Lower leg skin (tissue), 4 donors: ENCODE data around the gene DUSP15. TPM values are rescaled to one million over a fixed set of nuclear protein-coding genes. Genes with fewer than 3 reads are reported as not detected.

ENCODE experiments used
- DNase-seq, 2 donors: peaks; one replicate each; pipeline ENCODE4 v3.0.0-alpha.2; 2019; ENCODE audit warnings: low spot score in 2 of 2
- H3K4me3 ChIP-seq: fragments of 200-600 bp; sonication (generic); 2 replicates; pipeline ENCODE4 v1.5.1; 2017; ENCODE audit warnings: mild to moderate bottlenecking, low read depth; ENCODE audit not compliant: poor library complexity, severe bottlenecking
- POLR2A ChIP-seq, 2 donors: fragments of 450-650 bp; IDR thresholded peaks; one replicate each; pipeline ENCODE4 v1.6.1; 2016 to 2017; ENCODE audit warnings: antibody characterized with exemption in 2 of 2, mild to moderate bottlenecking in 1 of 2, moderate library complexity in 1 of 2
- WGBS, 2 donors: methylation state at CpG; one replicate each; pipeline ENCODE4 v1.1.5; 2018; 5-methylcytosine and 5-hydroxymethylcytosine counted together
- intact Hi-C: fragments of 100-400 bp; cut with DNase I; formaldehyde crosslinking; loops from one replicate; pipeline ENCODE4 v1.15.0; 2023; ENCODE audit warnings: low total_unique reads
- total RNA-seq, 4 donors: library from RNA; depleted of rRNA; stranded (reverse); fragments of >200 nt; gene quantifications; one replicate each; pipeline ENCODE4 v1.1.0, GENCODE V29; 2016
- TF ChIP-seq, protein P1 (sequence below), 3 donors: fragments of 450-650 bp; IDR thresholded peaks; one replicate each; pipeline ENCODE4 v1.5.1; 2016; ENCODE audit warnings: antibody characterized with exemption in 3 of 3, mild to moderate bottlenecking in 3 of 3, moderate library complexity in 2 of 3

Gene DUSP15
- total RNA-seq, 4 donors from 2014 or later: 1.5 TPM; not detected in 3

DNA sequence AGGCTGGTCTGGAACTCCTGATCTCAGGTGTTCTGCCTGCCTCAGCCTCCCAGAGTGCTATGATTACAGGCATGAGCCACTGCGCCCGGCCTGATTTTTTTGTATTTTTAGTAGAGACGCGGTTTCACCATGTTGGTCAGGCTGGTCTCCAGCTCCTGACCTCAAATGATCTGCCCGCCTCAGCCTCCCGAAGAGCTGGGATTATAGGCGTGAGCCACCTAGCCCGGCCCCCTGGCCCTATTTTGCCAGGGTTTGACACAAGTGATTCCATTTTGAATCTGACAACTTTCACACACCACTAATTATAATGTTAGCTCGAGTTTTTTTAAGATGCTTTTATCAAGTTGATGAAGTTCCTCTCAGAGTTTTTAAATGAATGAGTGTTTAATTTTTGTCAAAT lies 25.7 kb upstream of the DUSP15 start:
- H3K4me3 ChIP-seq: no peak overlapping the region
- DNase-seq: peak in 1 of 2 donors; percentile 53
- 92 to 94% methylated on average over 9 of the region's 9 CpGs for WGBS, 2 donors
- intact Hi-C loops: no loop called here
- TF ChIP-seq, protein P1, sequence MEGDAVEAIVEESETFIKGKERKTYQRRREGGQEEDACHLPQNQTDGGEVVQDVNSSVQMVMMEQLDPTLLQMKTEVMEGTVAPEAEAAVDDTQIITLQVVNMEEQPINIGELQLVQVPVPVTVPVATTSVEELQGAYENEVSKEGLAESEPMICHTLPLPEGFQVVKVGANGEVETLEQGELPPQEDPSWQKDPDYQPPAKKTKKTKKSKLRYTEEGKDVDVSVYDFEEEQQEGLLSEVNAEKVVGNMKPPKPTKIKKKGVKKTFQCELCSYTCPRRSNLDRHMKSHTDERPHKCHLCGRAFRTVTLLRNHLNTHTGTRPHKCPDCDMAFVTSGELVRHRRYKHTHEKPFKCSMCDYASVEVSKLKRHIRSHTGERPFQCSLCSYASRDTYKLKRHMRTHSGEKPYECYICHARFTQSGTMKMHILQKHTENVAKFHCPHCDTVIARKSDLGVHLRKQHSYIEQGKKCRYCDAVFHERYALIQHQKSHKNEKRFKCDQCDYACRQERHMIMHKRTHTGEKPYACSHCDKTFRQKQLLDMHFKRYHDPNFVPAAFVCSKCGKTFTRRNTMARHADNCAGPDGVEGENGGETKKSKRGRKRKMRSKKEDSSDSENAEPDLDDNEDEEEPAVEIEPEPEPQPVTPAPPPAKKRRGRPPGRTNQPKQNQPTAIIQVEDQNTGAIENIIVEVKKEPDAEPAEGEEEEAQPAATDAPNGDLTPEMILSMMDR (IDR thresholded peaks at IDR 0.05): no peak
- TF ChIP-seq POLR2A (IDR thresholded peaks at IDR 0.05): no peak

DNA sequence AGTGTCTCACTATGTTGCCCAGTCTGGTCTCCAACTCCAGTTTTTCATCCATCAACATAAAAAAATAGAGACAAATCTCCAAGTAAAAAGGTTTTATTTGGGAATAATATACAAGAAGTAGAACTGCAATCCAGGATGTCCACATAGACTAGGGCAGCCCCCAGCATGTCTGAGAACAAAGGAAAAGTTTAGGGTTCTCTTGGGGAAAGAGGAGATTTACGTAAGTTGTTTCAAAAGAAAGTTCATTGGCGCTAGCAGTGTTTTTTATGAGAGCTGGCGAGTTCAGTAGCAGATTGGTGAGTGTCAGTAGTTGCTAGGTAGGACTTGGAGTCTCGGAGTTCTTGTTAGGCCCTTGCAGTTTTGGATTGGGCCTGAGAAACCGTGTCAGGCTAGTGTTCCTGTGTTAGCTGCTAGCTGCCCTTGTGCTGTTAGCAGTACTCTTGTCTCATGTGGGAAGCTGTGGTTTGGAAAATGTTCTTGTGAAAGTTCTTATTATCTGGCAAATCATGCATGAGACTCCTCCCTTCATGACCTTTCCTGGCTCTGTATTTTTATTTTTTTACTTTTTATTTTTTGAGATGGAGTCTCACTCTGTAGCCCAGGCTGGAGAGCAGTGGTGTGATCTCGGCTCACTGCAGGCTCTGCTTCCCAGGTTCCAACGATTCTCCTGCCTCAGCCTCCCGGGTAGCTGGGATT lies 24.8 kb upstream of the DUSP15 start:
- H3K4me3 ChIP-seq: no peak overlapping the region
- intact Hi-C loops: no loop called here
- TF ChIP-seq, protein P1 (IDR thresholded peaks at IDR 0.05): no peak
- TF ChIP-seq POLR2A (IDR thresholded peaks at IDR 0.05): no peak
- 36 to 45% methylated on average over 8 of the region's 8 CpGs for WGBS, 2 donors
- peak; percentile 82 to 85 for DNase-seq

DNA sequence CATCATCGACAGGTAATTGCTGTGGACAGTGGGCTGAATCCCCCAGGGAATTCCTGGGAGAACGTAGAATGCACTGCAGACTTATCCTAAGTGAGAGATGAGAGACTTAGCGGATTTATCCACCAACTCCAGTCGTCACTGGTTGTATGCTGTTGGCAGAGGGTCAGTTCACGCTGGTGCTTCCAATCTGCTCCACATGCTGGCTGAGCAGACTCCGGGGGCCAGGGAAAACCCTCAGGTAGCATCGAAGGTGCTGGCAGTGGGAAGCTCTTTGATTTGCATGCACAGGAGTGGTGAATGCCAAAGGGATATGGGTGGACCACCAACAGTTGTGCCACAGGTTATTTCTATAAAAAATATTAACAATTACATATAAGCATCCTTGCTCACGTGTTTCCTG lies 20.3 kb upstream of the DUSP15 start:
- WGBS, 2 donors: 62 to 63% methylated on average over 8 of the region's 8 CpGs
- no peak for TF ChIP-seq POLR2A (IDR thresholded peaks at IDR 0.05)
- TF ChIP-seq, protein P1 (IDR thresholded peaks at IDR 0.05): no peak
- peak in 1 of 2 donors; percentile 64 for DNase-seq
- H3K4me3 ChIP-seq: no peak overlapping the region
- intact Hi-C loops: no loop called here

DNA sequence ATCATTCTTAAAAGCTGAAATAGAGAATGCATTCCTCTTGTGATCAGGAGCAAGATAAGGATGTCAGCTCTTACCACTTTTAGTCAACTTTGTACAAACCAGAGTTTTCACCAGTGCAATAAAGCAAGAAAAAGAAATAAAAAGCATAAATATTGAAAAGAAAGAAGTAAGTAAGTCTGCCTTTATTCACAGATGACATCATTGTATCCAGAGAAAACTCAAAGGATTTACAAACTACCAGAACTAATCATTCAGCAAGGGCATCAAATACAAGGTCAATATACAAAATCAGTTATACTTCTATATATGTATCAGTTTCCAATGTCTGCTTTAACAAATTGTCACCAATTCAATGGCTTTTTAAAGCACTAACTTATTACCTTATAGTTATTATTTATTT lies 13.5 kb upstream of the DUSP15 start:
- TF ChIP-seq POLR2A (IDR thresholded peaks at IDR 0.05): no peak
- TF ChIP-seq, protein P1 (IDR thresholded peaks at IDR 0.05): no peak
- H3K4me3 ChIP-seq: no peak overlapping the region
- no peak for DNase-seq
- intact Hi-C loops: no loop called here

DNA sequence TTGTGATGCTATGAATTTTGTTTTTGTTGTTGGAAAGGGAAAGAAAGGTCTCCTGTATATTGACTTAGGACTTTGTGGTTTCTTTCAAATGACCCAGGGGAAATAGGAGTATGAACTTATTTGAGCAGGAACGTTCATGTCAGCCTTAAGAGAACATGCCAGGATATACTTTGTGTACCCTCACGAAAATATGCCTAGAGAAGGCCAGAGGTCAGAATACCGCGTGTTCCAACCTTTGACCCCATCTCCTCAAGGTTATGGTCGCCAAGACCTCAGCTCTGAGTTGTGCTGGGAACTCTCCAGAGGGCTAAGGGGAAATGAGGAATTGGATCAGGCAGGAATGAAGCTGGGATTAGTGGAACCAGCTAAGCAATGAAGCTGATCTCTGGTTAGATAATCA lies 11.6 kb upstream of the DUSP15 start:
- no peak for TF ChIP-seq POLR2A (IDR thresholded peaks at IDR 0.05)
- TF ChIP-seq, protein P1 (IDR thresholded peaks at IDR 0.05): no peak
- 60 to 78% methylated on average over 5 of the region's 5 CpGs for WGBS, 2 donors
- H3K4me3 ChIP-seq: no peak overlapping the region
- intact Hi-C loops: no loop called here
- DNase-seq: no peak
